Cardiac fibroblast (primary cell): ENCODE results near the gene UBE2M.

ENCODE experiments used
- DNase-seq, 2 donors: peaks; one replicate each; pipeline versions ENCODE4 v3.0.0 to v3.0.0-alpha.2; 2010; ENCODE audit warnings: low read depth in 2 of 2
- H3K4me3 ChIP-seq, 2 donors: replicated peaks in 1 of 2; 1 replicate in 1 of 2; 2 replicates in 1 of 2; pipeline ENCODE4 v1.5.1; 2011; ENCODE audit warnings: low read depth in 2 of 2, low read length in 2 of 2, mild to moderate bottlenecking in 2 of 2, moderate library complexity in 1 of 2
- TF ChIP-seq, protein P1 (sequence below): IDR thresholded peaks from one replicate; pipeline ENCODE4 v1.5.1; 2011; ENCODE audit warnings: low read depth, mild to moderate bottlenecking, low read length, inconsistent platforms

The UBE2M gene

DNA sequence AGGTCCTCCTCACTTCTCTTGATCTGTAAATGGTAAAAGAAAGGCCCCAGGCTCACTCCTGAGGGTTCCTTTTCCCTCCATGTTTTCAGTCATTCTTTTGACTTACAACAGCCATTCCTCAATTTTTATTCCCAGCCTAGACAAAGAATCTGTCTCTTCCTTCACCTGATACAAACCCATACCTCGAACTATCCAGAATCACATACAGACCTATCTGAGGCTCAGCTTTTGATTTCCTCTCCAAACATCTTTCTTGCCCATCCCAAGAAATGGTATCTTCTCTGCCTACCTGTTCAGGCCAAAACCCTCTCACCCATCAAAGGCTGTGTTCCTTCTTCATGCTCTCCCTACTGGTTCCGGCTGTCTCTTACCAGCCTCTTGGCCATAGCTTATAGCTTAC is 5.8 kb downstream of the UBE2M start:
- TF ChIP-seq, protein P1, sequence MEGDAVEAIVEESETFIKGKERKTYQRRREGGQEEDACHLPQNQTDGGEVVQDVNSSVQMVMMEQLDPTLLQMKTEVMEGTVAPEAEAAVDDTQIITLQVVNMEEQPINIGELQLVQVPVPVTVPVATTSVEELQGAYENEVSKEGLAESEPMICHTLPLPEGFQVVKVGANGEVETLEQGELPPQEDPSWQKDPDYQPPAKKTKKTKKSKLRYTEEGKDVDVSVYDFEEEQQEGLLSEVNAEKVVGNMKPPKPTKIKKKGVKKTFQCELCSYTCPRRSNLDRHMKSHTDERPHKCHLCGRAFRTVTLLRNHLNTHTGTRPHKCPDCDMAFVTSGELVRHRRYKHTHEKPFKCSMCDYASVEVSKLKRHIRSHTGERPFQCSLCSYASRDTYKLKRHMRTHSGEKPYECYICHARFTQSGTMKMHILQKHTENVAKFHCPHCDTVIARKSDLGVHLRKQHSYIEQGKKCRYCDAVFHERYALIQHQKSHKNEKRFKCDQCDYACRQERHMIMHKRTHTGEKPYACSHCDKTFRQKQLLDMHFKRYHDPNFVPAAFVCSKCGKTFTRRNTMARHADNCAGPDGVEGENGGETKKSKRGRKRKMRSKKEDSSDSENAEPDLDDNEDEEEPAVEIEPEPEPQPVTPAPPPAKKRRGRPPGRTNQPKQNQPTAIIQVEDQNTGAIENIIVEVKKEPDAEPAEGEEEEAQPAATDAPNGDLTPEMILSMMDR = no peak
- no peak overlapping the region for H3K4me3 ChIP-seq
- DNase-seq = no peak

DNA sequence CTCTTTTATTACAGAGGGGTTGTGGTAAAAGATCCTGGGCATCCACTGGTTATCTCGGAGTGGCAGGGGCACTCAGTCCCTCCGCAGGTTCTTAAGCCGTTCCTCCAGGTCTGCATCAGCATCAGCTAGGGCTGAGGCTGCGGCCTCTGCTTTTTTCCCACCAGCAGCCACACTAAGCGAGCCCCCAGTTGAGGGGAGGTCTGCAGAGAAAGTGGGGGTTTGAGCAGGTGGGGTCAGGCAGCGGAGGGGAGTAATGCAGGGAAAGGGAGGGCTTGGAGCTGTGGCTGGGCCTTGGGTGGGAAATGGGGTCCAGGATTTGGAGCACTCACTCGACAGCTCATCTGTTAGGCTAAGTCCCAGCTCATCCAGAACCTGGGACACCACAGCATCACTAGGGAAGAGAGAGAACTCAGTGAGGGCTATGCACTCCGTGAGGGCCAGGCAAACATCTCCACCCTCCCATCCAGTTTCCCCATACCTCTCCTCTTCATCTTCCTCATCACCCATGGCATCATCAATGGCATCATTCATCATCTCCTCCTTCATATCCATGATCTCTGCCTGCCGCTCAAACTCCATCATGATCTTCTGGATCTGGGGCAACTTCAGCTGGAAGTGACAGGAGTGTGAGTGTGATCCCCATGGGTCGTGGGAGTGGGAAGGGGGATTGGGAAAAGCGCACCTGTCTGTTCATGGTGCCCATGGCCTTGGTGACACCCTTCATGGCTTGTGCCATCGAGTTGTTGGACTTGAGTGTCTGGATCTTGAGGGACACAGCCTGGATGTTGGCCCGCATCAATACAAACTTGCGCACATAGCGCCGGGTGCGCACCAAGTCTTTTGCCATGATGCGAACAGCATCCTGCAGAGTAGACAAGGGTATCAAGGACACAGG is 6.6 kb downstream of the UBE2M start:
- DNase-seq = no peak
- H3K4me3 ChIP-seq = no peak overlapping the region
- TF ChIP-seq, protein P1 = no peak

DNA sequence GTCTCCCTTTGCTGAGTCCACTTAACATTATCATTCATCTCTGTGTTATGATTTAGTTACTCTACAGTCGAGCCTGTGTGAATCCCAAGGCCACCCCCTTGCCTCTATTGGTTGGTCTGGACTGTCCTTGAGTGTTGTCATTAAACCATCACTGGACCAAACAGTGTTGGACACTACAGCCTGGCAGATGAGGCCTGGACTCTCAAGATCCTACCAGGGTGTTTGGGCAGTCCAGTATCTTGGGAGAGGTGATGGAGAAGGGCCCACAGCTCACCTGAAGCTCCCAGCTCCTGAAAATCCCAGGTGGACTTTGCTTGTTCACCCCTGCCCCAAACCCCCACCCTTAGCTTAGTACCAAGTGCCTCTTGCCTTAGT is 7.3 kb downstream of the UBE2M start:
- no peak for DNase-seq
- TF ChIP-seq, protein P1 = no peak
- no peak overlapping the region for H3K4me3 ChIP-seq

DNA sequence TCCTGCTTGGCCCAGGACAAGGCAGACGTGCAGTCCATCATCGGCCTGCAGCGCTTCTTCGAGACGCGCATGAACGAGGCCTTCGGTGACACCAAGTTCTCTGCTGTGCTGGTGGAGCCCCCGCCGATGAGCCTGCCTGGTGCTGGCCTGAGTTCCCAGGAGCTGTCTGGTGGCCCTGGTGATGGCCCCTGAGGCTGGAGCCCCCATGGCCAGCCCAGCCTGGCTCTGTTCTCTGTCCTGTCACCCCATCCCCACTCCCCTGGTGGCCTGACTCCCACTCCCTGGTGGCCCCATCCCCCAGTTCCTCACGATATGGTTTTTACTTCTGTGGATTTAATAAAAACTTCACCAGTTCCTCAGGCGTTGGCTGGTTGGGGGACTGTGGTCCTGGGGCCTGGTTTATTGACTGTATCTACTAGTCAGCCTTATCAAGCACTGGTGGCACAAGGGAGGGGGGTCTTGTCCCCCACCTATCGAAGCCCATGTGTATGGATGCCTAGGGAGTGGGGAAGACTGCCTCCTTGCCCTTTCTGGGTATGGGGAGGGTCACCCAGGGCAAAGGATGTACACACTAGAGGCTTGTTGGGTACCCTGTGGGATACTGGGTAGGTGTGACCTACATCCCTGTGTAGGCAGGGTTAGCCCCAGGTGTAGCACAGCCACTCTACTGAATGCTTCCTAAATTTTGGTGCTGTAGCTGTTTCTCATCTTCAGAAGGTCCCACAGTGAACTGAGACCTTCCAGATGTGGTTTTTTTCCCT is 7.9 kb downstream of the UBE2M start:
- TF ChIP-seq, protein P1 = no peak
- H3K4me3 ChIP-seq = no peak overlapping the region
- no peak for DNase-seq

DNA sequence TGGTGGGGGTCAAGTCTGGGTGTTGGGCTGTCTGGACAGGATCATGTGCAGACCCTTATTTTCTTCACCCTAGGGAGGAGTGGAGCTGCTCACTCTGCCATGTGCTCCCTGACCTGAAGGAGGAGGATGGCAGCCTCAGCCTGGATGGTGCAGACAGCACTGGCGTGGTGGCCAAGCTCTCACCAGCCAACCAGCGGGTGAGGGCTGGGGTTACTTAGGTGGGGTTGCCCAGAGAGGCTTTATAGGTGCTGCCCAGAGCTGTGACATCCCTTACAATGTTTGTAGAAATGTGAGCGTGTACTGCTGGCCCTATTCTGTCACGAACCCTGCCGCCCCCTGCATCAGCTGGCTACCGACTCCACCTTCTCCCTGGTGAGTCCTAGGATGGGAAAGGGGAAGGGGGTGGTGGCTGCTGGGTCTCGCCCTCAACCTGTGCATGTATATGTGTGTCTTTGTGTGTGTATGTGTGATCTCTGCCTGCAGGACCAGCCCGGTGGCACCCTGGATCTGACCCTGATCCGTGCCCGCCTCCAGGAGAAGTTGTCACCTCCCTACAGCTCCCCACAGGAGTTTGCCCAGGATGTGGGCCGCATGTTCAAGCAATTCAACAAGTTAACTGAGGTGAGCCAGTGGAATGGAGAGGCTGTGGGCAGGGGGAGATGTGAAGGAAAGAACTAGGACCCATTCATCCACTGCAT is 8.6 kb downstream of the UBE2M start:
- H3K4me3 ChIP-seq = no peak overlapping the region
- DNase-seq = no peak
- TF ChIP-seq, protein P1 = no peak

DNA sequence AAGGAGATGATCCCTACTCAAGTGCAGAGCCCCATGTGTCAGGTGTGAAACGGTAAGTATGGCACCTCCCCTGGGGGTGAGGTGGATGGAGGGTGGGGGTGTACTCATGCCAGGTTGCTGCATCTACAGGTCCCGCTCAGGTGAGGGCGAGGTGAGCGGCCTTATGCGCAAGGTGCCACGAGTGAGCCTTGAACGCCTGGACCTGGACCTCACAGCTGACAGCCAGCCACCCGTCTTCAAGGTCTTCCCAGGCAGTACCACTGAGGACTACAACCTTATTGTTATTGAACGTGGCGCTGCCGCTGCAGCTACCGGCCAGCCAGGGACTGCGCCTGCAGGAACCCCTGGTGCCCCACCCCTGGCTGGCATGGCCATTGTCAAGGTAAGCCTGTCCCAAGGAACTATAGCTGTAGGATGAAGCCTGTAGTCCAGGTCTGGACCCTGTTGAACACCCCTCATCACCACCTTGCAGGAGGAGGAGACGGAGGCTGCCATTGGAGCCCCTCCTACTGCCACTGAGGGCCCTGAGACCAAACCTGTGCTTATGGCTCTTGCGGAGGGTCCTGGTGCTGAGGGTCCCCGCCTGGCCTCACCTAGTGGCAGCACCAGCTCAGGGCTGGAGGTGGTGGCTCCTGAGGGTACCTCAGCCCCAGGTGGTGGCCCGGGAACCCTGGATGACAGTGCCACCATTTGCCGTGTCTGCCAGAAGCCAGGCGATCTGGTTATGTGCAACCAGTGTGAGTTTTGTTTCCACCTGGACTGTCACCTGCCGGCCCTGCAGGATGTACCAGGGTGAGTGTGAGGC is 9.3 kb downstream of the UBE2M start:
- no peak for DNase-seq
- no peak overlapping the region for H3K4me3 ChIP-seq
- TF ChIP-seq, protein P1 = no peak
